Measurements from ENCODE around the gene CHAF1A.

The CHAF1A gene

GRCh38 chr19:4414144-4414799, 11.8 kb downstream of the CHAF1A start:
- TF ChIP-seq POU2F2 (IDR thresholded peaks at IDR 0.05; ENCODE audit: low read depth, low read length) = no peak
- TF ChIP-seq PAX5 (IDR thresholded peaks at IDR 0.05; ENCODE audit: insufficient read depth, low read length, severe bottlenecking) = no peak
- DNase-seq (ENCODE audit: insufficient read length, low spot score) = no peak
- no peak for FAIRE-seq

DNA sequence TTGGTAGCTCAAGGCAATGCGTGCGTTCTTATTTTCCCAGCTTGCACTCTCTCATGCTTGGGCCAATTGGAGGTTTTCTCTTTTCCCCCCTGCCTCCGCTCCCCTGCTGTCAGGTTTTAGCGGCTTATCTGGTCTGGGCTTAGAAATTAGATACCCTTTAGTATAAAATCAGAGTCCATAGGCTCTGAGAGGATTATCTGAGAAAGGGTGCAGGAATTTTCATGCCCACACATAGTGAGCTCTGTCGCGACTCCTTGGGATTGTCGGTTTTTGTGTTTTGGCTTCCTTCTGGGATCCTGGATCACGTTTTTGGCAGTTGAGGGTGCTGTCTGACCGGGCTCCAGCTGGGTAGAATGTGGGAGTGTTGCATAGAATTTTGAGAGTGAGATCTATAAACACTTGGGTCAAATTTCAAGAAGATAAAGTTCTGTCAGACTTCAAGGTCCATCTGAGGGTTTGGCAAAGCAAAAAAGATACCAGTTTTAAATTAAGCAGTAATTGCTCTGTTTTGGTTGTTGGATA, 12.4 kb downstream of the CHAF1A start:
- TF ChIP-seq TAF1 (IDR thresholded peaks at IDR 0.05; ENCODE audit: low read depth, low read length) (no peak), POLR2A (IDR thresholded peaks at IDR 0.05; ENCODE audit: low read depth, low read length) (no peak), POU2F2 (IDR thresholded peaks at IDR 0.05; ENCODE audit: low read depth, low read length) (no peak), PAX5 (IDR thresholded peaks at IDR 0.05; ENCODE audit: insufficient read depth, low read length, severe bottlenecking) (no peak), SPI1 (IDR thresholded peaks at IDR 0.05; ENCODE audit: low read depth, low read length) (no peak), POLR2AphosphoS5 (IDR thresholded peaks at IDR 0.05; ENCODE audit: low read depth, low read length) (no peak)
- FAIRE-seq (no peak), DNase-seq (ENCODE audit: insufficient read length, low spot score) (no peak)

- FAIRE-seq = no peak
- no peak for DNase-seq (ENCODE audit: insufficient read length, low spot score)
- TF ChIP-seq SPI1 (IDR thresholded peaks at IDR 0.05; ENCODE audit: low read depth, low read length) (no peak), POLR2A (IDR thresholded peaks at IDR 0.05; ENCODE audit: low read depth, low read length) (no peak)
Measured at GRCh38 chr19:4415352-4415751, 12.9 kb downstream of the CHAF1A start.

DNA sequence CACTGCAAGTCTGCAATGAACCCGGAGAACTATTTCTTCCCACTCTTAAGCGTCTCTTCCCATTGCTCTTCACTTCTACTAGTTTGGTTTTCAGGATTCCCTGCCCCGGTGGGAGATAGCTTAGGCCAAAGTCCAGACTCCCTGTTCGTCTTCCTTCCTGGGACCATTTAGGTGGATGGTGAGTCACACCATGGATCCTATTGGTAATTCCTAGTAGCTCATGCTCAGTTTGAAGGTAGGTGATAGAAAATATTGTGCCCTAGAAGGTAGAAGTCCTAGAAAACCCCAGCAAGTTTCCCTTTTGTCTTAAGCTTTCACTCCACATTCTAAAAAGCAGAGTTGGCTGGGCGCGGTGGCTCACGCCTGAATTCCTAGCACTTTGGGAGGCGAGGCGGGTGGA, 13.8 kb downstream of the CHAF1A start:
- no peak for FAIRE-seq
- DNase-seq (ENCODE audit: insufficient read length, low spot score) = no peak
- TF ChIP-seq POLR2A (IDR thresholded peaks at IDR 0.05; ENCODE audit: low read depth, low read length) (no peak), POLR2AphosphoS5 (IDR thresholded peaks at IDR 0.05; ENCODE audit: low read depth, low read length) (no peak), PAX5 (IDR thresholded peaks at IDR 0.05; ENCODE audit: insufficient read depth, low read length, severe bottlenecking) (no peak), TAF1 (IDR thresholded peaks at IDR 0.05; ENCODE audit: low read depth, low read length) (no peak), POU2F2 (IDR thresholded peaks at IDR 0.05; ENCODE audit: low read depth, low read length) (no peak), SPI1 (IDR thresholded peaks at IDR 0.05; ENCODE audit: low read depth, low read length) (no peak)

DNA sequence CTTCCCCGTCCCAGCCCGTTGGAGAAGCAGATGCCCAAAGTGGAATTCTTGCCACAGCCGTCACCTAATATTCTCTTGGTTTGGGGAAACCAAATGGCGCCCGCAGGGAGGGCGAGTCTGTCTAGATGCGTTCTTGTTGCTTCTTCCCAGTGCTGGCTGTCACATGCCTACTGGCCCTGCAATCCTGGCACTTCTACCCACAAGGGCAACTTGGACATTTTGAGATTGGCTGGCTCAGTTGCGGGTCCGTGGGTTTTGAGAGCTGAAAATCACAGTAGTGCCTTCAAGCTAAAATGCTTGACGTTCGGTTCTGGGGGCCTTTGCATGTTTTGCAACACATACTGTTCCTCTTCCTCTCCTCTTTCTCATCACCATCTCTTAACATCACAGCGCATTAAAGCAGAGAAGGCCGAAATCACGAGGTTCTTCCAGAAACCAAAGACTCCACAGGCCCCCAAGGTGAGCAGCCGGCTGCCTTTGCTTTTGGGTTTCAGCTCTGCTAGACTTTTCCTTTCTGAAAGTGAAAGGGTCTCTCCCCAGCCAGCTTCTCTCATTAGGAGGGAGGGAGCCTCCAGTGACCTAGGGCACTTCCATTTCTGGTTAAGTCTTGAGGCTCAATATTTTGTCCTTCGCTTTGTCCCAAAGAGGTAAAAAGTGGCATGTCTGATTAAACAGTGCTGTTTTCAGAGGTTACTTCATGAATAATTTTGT, 21.1 kb downstream of the CHAF1A start:
- DNase-seq (ENCODE audit: insufficient read length, low spot score) (no peak), FAIRE-seq (no peak)
- TF ChIP-seq POLR2A (IDR thresholded peaks at IDR 0.05; ENCODE audit: low read depth, low read length) = no peak
- no peak for TF ChIP-seq PAX5 (IDR thresholded peaks at IDR 0.05; ENCODE audit: insufficient read depth, low read length, severe bottlenecking)
- no peak for TF ChIP-seq POU2F2 (IDR thresholded peaks at IDR 0.05; ENCODE audit: low read depth, low read length)
- TF ChIP-seq TAF1 (IDR thresholded peaks at IDR 0.05; ENCODE audit: low read depth, low read length) = no peak
- no peak for TF ChIP-seq POLR2AphosphoS5 (IDR thresholded peaks at IDR 0.05; ENCODE audit: low read depth, low read length)
- no peak for TF ChIP-seq SPI1 (IDR thresholded peaks at IDR 0.05; ENCODE audit: low read depth, low read length)

GRCh38 chr19:4425537-4425936, 23.1 kb downstream of the CHAF1A start:
- DNase-seq (ENCODE audit: insufficient read length, low spot score) = no peak
- no peak for TF ChIP-seq POLR2A (IDR thresholded peaks at IDR 0.05; ENCODE audit: low read depth, low read length)
- TF ChIP-seq PAX5 (IDR thresholded peaks at IDR 0.05; ENCODE audit: insufficient read depth, low read length, severe bottlenecking) = no peak
- TF ChIP-seq TAF1 (IDR thresholded peaks at IDR 0.05; ENCODE audit: low read depth, low read length) = no peak
- TF ChIP-seq POLR2AphosphoS5 (IDR thresholded peaks at IDR 0.05; ENCODE audit: low read depth, low read length) = no peak
- no peak for TF ChIP-seq POU2F2 (IDR thresholded peaks at IDR 0.05; ENCODE audit: low read depth, low read length)
- no peak for TF ChIP-seq SPI1 (IDR thresholded peaks at IDR 0.05; ENCODE audit: low read depth, low read length)
- no peak for FAIRE-seq

DNA sequence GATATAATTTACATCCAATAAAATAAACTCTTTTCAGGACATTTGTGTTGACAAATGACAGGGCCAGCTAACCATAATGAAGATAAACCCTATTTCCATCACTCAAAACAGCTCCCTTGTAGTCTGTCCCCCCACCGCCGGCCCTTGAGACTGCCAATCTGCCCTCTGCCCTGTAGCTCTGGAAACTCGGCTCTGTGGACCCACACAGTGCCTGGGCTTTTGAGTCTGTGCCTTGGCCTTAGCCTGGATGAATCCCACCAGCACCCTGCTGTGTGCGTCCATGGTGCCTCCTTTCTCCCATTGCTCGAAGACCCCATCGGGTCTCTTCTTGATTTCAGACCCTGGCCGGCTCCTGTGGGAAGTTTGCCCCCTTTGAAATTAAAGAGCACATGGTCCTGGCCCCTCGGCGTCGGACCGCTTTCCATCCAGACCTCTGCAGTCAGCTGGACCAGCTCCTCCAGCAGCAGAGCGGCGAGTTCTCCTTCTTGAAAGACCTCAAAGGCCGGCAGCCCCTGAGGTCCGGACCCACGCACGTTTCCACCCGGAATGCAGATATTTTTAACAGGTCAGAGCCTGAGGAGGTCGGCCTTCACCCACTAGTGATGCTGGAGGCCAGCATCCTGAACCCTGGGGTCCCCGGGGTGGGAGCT, 26.0 kb downstream of the CHAF1A start:
- TF ChIP-seq POLR2A (IDR thresholded peaks at IDR 0.05; ENCODE audit: low read depth, low read length) = no peak
- no peak for TF ChIP-seq TAF1 (IDR thresholded peaks at IDR 0.05; ENCODE audit: low read depth, low read length)
- no peak for TF ChIP-seq POU2F2 (IDR thresholded peaks at IDR 0.05; ENCODE audit: low read depth, low read length)
- TF ChIP-seq POLR2AphosphoS5 (IDR thresholded peaks at IDR 0.05; ENCODE audit: low read depth, low read length) = no peak
- TF ChIP-seq PAX5 (IDR thresholded peaks at IDR 0.05; ENCODE audit: insufficient read depth, low read length, severe bottlenecking) = no peak
- TF ChIP-seq SPI1 (IDR thresholded peaks at IDR 0.05; ENCODE audit: low read depth, low read length) = no peak
- FAIRE-seq = no peak

DNA sequence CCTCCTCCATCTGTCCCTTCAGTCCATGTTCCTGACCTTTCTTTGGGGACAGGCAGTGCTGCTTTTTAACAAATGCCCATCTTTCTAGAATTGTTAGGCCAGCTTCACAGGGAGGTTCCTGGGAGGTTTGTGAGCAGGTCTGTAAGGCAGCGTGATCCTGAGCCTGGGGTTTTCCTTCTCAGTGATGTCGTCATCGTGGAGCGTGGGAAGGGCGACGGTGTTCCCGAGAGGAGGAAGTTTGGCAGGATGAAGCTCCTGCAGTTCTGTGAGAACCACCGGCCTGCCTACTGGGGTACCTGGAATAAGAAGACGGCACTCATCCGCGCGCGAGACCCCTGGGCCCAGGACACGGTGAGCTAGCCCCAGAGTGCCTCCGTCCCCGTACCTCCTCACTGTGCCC, 26.8 kb downstream of the CHAF1A start:
- no peak for DNase-seq (ENCODE audit: insufficient read length, low spot score)
- TF ChIP-seq POU2F2 (IDR thresholded peaks at IDR 0.05; ENCODE audit: low read depth, low read length) (no peak), SPI1 (IDR thresholded peaks at IDR 0.05; ENCODE audit: low read depth, low read length) (no peak), POLR2AphosphoS5 (IDR thresholded peaks at IDR 0.05; ENCODE audit: low read depth, low read length) (no peak)

More for the DNA sequence above, 26.0 kb downstream of the CHAF1A start:
- DNase-seq (ENCODE audit: insufficient read length, low spot score) = no peak

GRCh38 chr19:4429771-4430171, 27.3 kb downstream of the CHAF1A start:
- FAIRE-seq = no peak

More for the DNA sequence above, 26.8 kb downstream of the CHAF1A start:
- FAIRE-seq = no peak

More at GRCh38 chr19:4429771-4430171, 27.3 kb downstream of the CHAF1A start:
- no peak for DNase-seq (ENCODE audit: insufficient read length, low spot score)
- TF ChIP-seq TAF1 (IDR thresholded peaks at IDR 0.05; ENCODE audit: low read depth, low read length) = no peak
- TF ChIP-seq POLR2A (IDR thresholded peaks at IDR 0.05; ENCODE audit: low read depth, low read length) = no peak
- TF ChIP-seq PAX5 (IDR thresholded peaks at IDR 0.05; ENCODE audit: insufficient read depth, low read length, severe bottlenecking) = no peak
- TF ChIP-seq POLR2AphosphoS5 (IDR thresholded peaks at IDR 0.05; ENCODE audit: low read depth, low read length) = no peak
- TF ChIP-seq POU2F2 (IDR thresholded peaks at IDR 0.05; ENCODE audit: low read depth, low read length) = no peak
- TF ChIP-seq SPI1 (IDR thresholded peaks at IDR 0.05; ENCODE audit: low read depth, low read length) = no peak

Data from GM12891 (cell line).